Islet of Langerhans (tissue), 1 donor: Measurements from ENCODE around the gene RNASE7.
"Not testable (repeated sequence)": the region's sequence is repeated elsewhere in the genome, so short reads cannot be mapped to it uniquely, and the experiment has no call there.

Experiments used
- FAIRE-seq: peaks from one replicate; lab custom pipeline; 2011; peaks lifted over from hg19 to GRCh38; lab: Jason Lieb, UNC

RNASE7 gene

GRCh38 chr14:21041676-21042433, at the start of gene RNASE7:
Gene RNASE7 (plus strand): TSS chr14:21042362. CDS start chr14:21042993, 631 bp downstream.
- no peak for FAIRE-seq

GRCh38 chr14:20996521-20996920, 45.6 kb upstream of the RNASE7 start:
- no peak for FAIRE-seq

- no peak for FAIRE-seq
Measured at GRCh38 chr14:20997115-20997514, 45.0 kb upstream of the RNASE7 start.

- FAIRE-seq, result no peak
Measured at GRCh38 chr14:20997564-20997963, 44.6 kb upstream of the RNASE7 start.

- FAIRE-seq, result no peak
Measured at GRCh38 chr14:20998139-20998538, 44.0 kb upstream of the RNASE7 start.

GRCh38 chr14:20998674-20999366, 43.3 kb upstream of the RNASE7 start, which contains the start of gene SLC39A2:
Gene SLC39A2 (plus strand): TSS chr14:20999293. CDS start chr14:20999447, 154 bp downstream.
- no peak for FAIRE-seq

GRCh38 chr14:20999591-20999990, 42.6 kb upstream of the RNASE7 start:
- no peak for FAIRE-seq

GRCh38 chr14:21001218-21001617, 40.9 kb upstream of the RNASE7 start:
- FAIRE-seq, result no peak

- FAIRE-seq, result no peak
Measured at GRCh38 chr14:21003788-21004346, 38.3 kb upstream of the RNASE7 start.

GRCh38 chr14:21009721-21010120, 32.4 kb upstream of the RNASE7 start:
- FAIRE-seq, result not testable (repeated sequence)

- no peak for FAIRE-seq
Measured at GRCh38 chr14:21011136-21011535, 31.0 kb upstream of the RNASE7 start.

- no peak for FAIRE-seq
Measured at GRCh38 chr14:21014761-21015190, 27.4 kb upstream of the RNASE7 start.

GRCh38 chr14:21015312-21015711, 26.9 kb upstream of the RNASE7 start:
- no peak for FAIRE-seq

GRCh38 chr14:21016413-21017190, 25.6 kb upstream of the RNASE7 start:
- FAIRE-seq, result no peak

GRCh38 chr14:21017528-21018245, 24.5 kb upstream of the RNASE7 start:
- no peak for FAIRE-seq

GRCh38 chr14:21018286-21018685, 23.9 kb upstream of the RNASE7 start:
- FAIRE-seq, result no peak

- FAIRE-seq, result no peak
Measured at GRCh38 chr14:21018781-21019180, 23.4 kb upstream of the RNASE7 start.

GRCh38 chr14:21019366-21019765, 22.8 kb upstream of the RNASE7 start:
- no peak for FAIRE-seq

GRCh38 chr14:21020977-21021545, 21.1 kb upstream of the RNASE7 start:
- no peak for FAIRE-seq

- FAIRE-seq, result no peak
Measured at GRCh38 chr14:21022686-21023085, 19.5 kb upstream of the RNASE7 start.

GRCh38 chr14:21023174-21023573, 19.0 kb upstream of the RNASE7 start:
- no peak for FAIRE-seq
